ENCODE results near the gene ALX4.

DNA sequence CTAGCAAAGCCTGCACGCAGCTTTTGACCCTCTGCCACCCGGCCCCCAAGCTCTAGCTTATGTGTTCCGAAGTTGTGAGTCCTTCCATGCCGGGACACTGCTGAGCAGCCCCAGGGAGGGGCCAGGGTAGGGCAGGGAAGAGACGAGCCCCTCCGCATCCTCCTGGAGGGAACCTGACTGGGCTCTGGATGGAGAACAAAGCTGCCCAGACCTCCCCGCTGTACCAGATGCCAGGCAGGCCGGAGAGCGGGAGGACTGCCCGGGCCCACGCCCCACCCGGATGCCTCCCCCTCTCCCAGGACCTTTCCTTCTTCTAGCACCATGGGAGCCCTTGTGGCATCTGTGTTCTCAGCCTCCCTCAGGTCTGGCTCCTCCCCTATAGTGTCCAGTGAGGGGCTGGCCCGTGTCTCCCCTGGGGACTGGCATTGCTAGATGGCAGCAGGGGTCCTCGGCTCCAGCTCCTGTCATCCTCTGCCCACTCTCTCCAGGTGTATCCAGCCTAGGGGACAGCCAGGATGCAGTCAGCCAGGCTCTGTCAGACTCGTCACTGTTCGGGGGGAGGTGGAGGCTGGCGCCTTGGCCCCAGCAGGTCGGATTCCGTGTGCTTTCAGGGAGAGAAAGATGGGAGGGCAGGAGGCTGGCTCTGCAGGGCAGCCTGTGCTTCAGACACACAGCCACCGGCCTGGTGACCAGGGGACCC is 46.1 kb downstream of the ALX4 start:
- TF ChIP-seq YY1 (IDR thresholded peaks at IDR 0.05; ENCODE audit: insufficient read depth, insufficient read length) (no peak), ZNF274 (IDR thresholded peaks at IDR 0.05; ENCODE audit: low read depth, low read length) (no peak), SUZ12 (IDR thresholded peaks at IDR 0.05; ENCODE audit: extremely low read depth, insufficient read depth, insufficient read length) (no peak)

Measured in NT2/D1 (cell line).